SKM-1 treated with dmso at 0.1 percent for 144 hours (cell line): ENCODE results near the gene NRF1.
"Not testable (repeated sequence)": the region's sequence is repeated elsewhere in the genome, so short reads cannot be mapped to it uniquely, and the experiment has no call there.

Experiments used
- DNase-seq: peaks from one replicate; lab custom pipeline; 2025; ENCODE audit not compliant: unreplicated experiment; lab: John Stamatoyannopoulos, UW

NRF1 gene

DNA sequence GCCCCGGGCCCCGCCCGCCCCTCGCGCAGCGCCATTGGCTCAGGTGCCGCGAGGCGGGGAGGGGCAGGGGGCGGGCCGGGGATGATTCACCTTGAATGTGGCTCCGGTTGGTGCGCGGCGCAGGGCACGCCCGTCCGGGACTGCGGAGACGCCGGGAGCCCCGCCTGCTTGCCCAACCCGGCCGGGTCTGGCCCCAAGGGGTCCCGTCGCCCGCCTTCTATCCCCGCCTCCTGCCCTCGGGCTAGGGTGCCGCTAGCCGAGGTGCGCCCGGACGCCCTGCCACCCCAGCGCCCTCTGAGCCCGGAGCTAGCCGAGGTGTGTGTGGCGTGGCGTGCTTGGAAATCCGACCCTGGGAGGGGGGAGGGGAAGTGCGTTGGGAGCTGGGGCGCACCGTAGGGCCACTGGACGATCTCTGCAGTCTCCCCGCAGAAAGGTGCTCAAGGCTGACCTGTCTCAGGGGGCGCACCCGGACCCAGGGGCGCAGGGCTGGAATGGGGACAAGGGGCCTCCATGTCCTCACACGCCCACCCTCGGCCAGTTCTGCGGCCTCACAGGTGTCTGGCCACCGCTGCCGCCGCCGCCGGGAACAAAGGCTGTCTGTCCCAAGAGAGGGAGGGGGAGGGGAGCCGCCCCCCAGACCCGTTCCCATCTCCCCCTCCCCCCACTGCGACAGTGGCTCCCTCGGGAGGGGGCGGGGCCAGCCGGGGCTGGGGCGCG is 168.9 kb downstream of the NRF1 start:
- DNase-seq: no peak

DNA sequence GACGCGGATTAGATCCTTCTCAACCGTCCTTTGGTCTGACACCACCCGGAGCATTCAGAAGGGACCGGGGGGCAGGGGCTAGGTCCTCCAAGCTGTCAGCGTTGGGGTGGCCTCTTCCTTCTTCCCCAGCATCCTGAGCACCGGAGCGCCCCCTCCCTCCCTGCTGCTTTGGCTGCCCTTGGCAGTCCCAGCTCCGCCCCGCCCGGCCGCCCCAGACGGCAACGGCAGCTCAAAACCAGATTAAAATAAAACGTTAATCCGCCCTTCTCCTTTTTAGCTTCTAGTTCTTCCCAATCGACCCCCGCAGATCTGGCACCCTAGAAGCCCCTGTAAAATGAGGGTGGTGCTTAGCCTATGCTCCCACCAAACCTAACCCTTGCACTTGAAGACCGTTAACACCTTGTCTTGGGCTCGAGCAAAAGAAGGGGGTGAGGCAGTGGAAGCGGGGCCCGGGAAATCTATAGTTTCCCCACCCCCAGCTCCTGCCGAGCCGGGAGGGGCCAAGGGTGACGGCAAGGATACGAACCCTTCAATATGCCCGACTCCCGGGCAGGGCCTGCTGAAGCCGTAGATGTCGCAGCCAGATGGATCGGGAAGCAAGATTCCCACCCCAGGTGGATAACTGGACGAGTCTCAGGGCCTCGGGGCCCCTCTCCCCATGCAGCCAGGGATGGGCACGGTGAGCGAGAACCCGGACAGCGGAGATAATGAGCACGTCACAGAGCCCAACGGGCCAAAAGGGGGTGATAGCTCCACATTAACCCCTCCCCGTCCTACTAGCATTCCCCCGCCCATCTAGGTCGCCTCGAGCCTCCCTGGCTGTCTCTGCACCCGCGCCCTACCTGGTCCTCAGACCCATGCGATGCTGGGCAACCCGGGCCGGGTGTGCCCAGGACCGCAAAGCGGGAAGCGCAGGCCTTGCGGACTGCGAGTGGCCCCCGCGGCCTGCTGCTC is 169.7 kb downstream of the NRF1 start:
- DNase-seq: no peak

DNA sequence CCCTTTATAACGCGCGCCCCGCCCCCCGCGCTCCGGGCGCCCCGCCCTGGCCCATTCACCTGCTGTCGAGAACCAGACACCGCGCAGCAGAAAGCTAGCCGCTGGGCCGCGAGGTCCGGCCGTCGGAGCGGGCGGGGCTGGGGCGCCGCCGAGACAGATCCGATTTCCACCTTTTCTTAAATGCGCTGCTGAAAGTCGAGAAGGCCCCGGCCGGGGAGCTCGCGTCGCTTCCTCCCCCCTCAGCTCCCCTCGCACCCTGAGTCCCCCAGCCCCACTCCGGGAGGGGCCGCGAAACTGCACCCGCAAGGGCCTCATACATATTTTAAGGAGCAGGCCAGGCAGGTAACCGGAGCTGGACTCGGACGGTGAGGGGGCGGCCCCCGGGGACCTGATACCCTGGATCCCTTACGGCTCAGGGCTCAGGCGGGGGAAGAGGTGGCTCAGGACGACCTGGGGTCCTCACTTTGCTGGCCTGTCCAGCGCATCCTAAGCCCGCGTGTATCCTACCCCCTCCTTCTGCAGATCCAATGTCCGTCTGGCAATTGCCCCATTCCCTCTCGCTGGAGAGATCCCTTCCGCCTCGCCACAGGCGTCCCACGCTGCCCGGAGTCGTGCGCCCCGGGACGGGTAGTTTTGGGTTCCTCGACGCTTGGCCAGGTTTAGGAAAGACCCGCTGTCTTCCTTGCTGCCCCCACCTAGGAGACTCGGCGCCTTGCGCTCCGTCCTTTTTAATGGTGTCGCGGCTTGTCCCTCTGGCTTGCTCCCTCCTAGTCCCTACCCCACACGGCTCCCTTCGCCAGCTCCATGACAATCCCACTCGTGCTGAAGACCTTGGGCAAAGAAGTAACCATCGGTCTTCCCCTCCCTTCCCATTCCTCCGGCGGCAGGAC is 170.7 kb downstream of the NRF1 start:
- DNase-seq: no peak

DNA sequence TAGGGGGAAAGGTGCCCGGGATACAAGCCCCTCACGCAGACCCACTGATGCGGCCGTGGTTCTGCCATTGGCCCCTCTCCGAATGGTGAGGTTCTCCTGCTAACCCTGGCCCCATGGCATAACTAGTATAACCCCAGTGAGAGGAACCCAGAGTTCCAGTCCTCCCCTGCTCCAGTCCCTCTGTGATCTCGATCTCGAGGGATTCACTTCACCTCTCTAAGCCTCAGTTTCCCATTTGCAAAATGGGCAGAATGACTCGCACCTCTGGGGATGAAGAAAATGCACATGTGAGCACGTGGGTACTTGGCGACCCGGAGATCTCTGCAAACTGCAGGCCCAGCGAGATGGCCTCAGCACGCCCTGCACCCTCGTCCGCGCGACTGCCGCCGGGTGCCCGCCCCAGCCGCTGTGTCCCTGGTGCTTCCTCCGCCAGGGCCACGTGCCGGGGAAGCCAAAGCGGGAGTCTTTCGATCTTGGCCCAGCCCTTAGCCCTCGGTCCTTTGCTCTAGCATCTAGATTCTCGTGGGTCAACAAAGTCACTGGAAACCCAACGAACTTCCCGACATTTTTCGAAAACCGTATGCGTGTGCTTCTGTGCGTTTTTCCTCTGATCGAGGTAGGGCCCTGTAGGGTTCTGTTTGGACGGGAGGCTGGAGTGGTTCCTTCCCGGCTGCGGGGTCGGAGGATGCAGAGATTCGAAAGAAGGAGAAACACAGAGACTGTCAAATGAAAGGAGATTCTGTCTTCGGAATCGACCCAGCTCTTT is 171.5 kb downstream of the NRF1 start:
- DNase-seq: no peak

DNA sequence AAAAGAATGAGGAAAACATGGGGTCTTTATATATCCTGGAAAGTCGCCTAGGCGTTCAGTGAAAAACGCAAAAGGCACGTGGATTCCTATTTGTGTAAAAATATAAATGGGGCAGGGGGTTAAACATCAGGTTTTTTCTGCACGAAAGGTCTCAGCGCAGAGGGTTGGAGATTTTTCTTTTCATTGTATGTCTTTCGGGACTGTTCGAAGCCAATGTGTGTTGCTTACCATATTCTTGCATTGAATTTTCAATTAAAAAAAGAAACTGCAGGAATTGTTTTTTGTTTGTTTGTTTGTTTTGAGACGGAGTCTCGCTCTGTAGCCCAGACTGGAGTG is 172.0 kb downstream of the NRF1 start:
- no peak for DNase-seq

DNA sequence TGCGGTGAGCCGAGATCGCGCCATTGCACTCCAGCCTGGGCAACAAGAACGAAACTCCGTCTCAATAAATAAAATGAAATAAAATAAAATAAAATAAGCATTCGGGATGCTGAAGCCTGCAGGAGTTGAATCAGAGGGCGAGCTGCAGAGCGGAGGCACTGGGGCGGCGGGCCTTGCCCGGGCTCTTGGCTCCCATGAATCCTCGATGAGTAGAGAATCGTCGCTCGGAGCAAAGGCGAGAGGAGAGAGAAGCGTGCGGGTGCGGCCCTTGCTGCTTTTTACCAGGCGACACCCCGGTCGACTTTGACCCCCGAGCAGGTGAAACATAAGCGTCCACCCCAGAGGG is 172.9 kb downstream of the NRF1 start:
- DNase-seq: no peak

DNA sequence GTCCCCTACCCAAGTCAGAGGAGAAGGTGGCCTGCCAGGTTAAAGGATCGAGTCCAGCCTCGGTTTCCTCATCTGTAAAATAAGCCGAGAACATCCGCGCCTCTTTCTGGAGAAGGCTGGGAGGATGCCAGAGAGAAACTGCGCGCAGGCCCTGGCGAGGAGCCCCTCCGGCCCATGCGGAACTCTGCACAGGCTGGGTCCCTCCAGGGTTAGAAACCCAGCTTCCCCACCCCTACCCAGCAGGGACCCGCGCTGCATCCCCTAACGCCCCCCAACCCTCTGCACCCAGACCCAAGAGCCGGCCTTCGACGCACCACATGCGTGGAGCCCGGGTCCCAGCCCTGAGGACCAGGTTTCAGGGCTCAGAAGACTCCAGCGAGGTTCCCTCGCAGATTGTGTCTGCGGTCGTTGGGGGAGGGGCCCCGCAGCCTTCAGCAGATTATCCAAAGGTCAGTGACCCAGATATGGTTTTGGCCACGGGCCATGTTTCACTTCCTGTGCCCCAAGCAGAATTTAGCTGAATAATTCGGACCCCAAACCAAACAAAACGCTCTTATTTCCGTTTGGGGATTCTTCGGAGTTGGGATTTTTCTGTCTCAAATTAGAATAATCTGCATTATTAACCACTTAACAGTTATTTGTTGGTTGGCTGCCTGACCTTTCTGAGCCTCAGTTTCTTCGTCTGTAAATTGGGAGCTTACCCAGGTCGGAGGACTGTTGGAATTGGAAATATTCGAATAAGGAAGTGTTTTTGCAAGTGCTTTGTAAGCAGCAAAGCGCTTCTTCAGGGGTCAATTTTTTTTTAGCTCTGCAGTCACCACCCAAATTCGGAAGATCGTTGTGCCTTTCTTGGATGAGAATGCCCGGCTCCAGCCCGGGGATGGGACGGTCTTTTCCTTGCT is 173.5 kb downstream of the NRF1 start:
- DNase-seq: no peak

DNA sequence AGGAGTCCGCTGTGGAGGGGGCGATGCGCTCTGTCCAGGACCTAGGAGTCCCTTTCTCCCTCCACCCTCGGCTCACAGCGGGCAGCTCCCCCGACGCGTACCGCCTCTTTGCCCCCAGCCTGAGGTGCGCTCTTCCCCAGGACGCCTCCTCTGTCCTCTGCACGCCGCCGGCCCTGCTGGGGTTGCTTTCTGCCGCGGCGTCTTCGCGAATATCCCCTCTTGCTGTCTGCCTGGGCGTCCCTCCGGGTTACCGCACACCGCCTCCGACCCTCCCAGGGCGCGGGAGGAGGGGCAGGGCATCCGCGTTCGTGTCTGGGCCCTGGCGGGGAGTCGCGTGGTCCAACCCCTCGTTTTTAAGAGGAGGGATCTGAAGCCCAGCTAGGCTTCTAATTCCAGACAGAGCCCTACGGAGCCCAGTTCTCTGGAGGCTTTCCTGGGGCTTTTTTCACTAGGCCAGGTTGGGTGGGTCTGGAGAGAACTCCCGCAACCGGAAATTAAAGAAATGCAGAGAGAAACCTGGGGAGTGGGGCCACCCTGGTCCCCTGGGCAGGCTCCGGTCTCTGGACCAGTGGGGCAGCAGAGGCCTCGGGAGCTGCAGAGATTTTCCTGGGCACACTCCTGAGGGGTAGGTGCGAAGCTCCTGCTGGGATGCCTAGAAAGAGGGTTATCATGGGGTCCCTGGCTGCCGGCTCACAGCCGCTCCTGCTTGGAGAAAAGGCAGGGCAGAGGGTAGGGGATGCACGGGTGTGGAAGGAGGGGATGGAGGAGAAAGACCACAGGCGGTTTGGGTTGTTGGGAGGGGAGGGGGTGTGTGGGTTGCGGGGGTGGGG is 174.4 kb downstream of the NRF1 start:
- no peak for DNase-seq

DNA sequence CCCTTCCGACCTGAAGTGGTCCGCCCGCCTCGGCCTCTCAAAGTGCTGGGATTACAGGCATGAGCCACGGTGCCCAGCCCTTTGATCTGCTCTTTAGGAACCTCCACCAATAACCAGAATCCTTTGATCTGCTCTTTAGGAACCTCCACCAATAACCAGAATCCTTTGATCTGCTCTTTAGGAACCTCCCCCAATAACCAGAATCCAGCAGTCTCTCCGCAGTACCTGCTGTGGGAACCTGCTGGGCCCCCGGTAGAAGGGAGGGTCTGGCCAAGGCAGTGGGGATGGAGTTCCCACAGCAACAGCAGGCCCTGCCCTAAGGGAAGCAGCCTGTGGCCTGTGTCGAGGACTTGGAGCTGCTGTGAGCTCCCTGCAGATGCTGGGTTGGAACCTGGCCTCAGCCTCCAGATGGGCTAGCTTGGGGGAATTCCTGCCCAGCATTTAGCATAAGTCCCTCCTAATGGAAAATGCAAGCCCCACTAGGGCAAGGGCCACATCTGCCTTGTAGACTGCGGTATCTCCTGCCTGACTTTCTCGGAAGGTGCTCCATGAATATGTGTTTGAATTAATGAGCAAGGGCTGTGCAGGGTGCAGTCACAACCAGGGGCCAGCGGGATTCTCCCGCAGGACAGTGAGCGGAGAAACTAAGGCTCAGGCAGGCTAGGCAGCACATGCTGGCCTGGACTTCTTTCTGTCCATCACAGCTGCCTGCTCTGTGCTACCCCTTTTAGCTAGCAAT is 175.5 kb downstream of the NRF1 start:
- no peak for DNase-seq

DNA sequence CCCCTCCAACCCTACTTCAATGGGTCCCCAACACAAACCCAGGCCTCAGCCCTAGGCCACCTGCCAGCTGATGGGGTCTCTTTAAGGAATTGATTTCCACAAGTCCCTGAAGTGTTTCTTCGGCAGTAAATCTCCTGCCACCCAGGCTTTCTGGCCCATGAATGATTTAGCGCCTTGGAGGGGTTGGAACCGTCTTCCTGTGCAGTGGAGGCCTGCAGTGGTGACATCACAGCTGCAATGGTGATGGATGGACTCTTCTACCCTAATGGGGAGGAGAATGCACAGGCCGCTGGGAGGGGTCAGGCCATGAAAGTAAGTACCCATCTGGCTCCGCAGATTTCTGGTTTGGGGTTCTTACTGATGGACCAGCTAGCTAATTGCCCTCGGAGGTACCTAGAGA is 177.5 kb downstream of the NRF1 start:
- DNase-seq: no peak

DNA sequence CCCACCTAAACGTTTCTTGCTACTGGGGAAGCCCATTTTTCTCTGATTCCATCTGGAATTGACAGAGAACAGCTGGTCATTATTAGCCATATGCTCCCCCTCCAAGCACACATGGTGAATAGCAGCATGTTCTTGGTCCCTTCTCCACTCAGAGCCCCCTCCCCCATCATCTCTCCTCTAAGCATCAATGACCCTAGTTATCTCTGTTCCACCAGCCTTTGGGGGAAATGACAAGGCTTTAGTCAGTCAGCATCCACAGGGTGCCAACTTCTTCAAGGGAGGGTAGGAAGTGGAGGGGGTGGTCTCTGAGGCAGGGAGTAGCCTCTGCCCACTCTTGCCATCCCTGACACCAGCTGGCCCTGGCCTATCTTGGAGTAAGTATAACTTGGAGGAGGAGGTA is 178.1 kb downstream of the NRF1 start:
- DNase-seq: no peak

DNA sequence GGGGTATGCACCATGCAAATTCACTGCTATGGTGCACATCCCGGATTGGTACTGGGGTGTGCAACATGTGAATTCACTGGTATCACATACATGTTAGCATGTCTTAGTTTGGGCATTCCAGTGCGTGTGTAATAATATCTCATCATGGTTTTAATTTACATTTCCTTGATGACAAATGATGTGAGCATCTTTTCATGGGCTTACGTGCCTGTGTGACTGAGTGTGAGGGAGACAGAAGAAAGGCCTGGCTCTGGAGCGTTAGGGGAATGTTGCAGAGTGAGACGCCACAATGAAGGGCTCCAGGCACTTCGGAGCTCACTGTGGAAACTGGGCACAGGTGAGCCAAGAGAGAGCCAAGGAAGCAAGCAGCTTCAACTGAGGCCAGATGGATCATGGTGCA is 178.6 kb downstream of the NRF1 start:
- DNase-seq: no peak

DNA sequence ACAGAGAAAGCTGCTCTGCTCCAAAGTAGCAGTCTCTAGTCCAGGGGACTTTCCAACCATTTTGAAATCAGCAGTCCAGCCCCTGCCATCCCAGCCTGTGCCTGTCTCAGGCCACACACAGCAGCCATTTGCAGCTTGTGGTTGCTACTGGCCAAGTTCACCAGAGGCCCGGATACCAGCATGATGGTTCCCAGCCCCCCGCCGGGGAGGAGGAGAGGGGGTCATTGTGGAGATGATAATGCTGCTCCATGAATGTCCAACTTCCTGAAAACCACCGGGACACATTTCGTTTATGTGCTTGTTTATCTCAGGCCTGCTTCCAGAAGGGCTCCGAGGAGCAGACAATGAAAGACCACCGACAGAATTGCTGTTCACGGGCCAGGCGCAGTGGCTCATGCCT is 181.2 kb downstream of the NRF1 start:
- DNase-seq: no peak

DNA sequence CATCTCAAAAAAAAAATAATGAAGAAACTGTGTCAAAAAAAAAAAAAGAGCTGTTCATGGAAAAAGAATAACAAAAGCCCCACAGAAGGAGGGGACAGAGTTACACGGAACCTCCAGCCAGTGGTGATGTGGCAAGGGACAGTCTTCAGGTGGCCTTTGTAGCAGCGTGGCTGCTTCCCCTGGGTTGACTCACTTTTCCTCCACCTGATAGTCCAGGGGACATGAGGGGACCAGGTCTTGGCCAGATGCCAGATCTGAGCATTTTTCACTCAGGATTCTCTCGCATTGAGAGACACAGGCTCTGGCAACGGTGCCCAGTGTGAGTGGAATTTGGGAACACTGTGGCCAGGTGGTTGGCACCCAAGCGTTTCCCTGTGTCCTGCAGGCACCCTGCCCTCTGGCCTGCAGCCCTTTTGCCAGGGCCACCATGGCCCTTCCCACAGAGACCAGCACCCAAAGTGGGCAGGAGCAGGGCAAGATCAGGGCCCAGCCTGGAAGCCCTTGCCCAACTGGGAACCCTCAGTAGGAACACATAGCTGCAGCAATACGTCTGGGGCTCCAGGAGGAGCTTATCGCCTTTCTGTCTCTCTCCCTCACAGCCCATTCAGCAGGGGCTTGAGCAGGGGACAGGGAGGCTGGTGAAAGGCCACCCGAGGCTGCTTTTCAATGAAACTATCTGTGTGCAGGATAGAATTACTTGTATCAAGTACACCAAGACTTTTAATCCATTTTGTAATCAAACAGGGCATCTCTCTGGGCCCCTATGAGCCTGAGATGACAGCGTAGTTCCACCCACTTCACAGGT is 182.2 kb downstream of the NRF1 start:
- DNase-seq: no peak

DNA sequence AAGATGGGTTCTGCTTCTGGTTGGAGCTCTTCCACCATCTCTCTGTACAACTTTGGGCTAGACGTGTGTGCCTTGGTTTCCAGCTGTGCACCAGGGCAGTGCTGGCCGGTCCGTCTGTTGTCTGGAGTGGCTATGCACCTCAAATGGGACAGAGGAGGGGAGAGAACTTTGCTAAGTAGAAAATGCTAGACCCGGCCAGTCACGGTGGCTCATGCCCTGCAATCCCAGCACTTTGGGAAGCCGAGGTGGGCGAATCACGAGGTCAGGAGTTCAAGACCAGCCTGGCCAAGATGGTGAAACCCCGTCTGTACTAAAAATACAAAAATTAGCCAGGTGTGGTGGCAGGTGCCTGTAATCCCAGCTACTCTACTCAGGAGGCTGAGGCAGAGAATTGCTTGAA is 182.9 kb downstream of the NRF1 start:
- not testable (repeated sequence) for DNase-seq

DNA sequence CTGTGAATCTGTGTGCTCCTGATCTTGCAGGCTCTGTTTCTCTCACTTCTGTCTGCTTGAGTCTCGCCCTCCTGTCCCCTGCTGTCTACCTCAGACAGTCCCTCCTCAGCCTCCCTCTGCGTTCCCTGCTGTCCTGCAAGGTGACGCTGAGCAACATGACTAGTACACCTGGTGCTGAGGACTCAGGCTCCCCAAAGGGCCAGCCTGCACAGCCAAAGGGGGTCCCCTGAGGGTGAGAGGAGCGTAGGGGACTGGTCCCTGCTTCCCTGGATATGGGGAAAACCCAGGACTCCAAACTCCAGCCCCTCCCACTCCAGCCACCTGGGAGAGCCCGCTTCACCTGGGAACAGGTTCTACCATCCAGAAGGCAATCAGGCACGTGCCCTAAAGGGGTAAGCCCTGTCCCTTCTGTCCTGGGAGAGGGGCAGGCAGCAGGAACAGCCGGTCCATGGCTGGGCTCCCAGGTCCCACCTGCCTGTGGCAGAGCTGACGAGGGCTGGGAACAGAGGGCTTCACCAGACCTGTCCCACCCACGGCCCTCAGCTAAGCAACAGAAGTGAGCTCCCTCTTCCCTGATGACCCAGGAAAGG is 184.8 kb downstream of the NRF1 start:
- no peak for DNase-seq

DNA sequence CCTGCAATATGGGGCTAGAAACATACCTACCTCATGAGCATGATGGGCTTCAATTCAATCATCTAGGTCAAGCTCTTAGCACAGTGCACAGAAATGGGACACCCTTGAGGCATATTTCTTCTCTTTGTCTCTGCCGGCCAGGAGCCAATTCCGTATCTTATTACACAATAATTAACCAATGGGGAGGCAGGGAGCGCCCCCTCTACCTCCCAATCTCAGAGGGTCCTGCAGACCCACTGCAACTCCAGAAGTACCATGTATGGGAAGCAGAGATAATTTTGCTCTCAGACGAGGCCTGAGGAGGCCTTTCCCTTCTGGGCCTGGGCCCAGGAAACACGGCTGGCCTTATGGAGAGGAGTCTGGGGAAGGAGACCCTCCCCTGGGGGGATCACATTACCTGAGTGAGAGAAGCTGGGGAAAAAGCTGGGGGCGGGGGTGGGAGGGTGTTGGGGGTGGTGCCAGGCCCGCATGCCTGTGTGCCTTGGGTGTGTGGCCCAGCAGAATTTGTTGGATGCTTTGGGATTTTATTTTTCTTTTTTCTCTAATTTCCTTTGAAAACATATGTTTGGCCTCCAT is 185.8 kb downstream of the NRF1 start:
- DNase-seq: no peak
